TTC549 (cell line): ENCODE measurements around the gene SFXN5.

Experiments
- FAIRE-seq: peaks from 2 replicates; lab custom pipeline; 2012; peaks lifted over from hg19 to GRCh38; lab: Jason Lieb, UNC

SFXN5 gene

DNA sequence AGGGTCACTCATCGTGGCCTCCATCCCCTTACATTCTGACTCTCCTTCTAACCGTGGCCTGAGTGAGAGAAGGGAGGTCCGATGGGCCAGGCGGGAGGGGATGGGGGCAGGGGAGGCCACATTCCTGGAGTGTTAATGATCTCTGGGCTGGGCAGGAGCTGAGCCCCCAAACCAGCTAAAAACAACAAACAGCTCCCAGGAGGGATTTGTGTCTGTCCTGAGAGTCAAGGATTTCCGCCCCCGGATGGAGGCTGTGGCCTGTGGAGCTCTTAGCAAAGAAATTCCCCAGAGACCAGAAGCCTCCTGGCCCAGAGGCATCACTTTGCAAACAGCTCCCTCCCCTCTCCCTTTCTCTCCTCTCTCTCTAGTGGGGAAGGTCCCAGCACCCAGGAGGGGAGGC is 130.7 kb downstream of the SFXN5 start:
- FAIRE-seq, result no peak

DNA sequence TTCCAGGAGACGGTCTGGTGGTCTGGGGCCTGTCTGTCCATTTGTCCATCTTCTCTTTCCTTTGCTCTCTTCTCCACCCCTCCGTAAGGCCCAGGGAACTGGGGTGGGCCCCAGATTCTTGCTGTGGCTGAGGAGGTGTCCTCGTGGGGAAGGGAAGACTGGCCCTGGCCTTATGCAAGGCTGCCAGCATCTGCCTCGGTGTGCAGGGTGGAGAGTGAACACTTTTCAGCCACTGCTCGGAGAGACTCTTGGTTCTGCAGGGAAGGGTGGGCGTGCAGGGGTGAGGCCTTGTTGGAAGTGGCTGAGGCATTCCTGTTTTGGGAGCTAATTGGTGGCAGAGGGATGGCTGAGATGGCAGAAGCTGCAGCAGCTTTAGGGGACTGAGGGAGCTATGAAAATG is 131.2 kb downstream of the SFXN5 start:
- FAIRE-seq, result no peak

DNA sequence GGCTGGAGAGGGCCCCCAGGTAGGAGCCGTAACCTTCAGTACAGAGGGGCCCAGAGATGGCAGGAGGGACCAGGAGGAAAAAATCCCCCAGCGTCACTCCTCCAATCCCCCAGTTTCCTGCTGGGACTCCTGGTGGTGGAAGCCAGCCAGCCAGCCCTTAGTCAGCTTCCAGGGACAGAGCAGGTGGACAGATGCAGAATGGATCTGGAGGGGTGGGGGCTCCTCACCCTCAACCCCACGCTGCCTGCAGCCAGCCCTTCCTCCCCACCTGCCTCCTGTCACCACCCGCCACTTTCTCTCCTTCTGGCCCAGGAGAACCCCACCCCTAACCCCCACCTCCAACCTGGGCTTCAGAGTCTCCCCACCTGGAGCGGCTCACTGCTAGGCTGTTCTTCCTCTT is 133.1 kb downstream of the SFXN5 start:
- no peak for FAIRE-seq

- FAIRE-seq, result no peak
Observed at GRCh38 chr2:72937356-72937669, 134.2 kb downstream of the SFXN5 start.

DNA sequence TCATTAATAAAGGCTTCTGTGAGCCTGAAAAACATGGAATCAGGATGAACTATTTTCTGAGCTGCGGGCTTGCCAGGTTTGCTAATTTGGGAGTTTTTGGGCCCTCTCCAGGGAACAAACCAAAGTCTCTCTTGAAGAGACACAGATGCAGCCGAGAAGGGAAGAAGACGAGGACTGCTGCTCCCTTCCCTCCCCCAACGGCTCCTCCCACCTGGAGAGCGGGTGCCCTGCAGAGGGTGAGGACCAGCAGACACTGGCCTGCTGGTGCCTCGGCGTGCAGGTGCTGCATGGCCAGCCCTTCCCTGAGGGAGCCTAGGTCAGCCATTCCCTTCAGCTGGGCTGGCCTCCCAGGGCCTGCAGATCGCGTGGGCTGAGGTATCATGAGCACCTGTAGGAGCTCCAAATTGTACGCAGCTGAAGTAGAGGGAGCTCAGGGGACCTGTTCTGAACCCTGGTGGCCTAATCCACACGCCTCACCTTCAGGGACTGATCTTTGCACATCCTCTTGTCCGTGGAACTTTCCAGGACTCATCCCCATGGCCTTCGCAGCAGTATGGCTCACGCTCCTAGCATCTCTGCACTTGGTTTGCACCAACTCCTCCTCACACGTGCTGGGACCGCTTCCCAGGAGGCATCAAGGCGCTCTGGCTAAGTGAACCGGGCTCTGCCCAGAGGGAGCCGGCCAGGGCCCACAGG is 134.7 kb downstream of the SFXN5 start:
- FAIRE-seq, result no peak

DNA sequence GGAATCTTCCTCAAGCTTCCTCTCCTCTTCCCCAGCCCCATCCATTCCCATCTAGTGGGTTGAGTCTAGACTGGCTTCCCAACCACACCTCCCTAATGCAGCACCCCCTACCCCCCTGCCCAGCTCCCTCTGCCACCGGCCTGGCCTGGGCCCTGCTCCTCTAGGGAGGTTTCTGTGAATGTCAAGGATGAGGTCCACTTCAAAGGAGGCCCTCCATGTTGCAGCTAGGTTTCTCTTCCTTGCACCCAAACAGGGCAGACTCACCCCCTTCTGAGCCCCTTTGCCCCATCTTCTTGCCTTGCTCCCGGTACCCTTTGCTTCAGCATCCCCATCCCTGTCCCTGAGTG is 135.9 kb downstream of the SFXN5 start:
- FAIRE-seq, result no peak

GRCh38 chr2:72934683-72935610 is 136.6 kb downstream of the SFXN5 start:
- FAIRE-seq, result no peak

DNA sequence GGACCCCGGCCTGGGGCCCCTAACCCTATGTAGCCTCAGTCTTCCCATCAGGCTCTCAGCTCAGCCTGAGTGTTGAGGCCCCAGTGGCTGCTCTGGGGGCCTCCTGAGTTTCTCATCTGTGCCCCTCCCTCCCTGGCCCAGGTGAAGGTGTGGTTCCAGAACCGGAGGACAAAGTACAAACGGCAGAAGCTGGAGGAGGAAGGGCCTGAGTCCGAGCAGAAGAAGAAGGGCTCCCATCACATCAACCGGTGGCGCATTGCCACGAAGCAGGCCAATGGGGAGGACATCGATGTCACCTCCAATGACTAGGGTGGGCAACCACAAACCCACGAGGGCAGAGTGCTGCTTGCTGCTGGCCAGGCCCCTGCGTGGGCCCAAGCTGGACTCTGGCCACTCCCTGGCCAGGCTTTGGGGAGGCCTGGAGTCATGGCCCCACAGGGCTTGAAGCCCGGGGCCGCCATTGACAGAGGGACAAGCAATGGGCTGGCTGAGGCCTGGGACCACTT is 137.8 kb downstream of the SFXN5 start:
- no peak for FAIRE-seq

DNA sequence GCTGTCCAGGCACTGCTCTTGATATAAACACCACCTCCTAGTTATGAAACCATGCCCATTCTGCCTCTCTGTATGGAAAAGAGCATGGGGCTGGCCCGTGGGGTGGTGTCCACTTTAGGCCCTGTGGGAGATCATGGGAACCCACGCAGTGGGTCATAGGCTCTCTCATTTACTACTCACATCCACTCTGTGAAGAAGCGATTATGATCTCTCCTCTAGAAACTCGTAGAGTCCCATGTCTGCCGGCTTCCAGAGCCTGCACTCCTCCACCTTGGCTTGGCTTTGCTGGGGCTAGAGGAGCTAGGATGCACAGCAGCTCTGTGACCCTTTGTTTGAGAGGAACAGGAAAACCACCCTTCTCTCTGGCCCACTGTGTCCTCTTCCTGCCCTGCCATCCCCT is 138.3 kb downstream of the SFXN5 start:
- FAIRE-seq, result no peak

DNA sequence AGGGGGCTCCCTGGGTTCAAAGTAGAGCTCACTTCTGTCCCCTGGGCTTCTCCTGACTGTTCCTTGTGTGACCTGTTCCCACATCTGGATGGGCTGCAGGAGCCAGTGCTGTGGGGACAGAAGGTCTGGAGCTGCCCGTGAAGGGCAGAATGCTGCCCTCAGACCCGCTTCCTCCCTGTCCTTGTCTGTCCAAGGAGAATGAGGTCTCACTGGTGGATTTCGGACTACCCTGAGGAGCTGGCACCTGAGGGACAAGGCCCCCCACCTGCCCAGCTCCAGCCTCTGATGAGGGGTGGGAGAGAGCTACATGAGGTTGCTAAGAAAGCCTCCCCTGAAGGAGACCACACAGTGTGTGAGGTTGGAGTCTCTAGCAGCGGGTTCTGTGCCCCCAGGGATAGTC is 138.7 kb downstream of the SFXN5 start:
- no peak for FAIRE-seq

DNA sequence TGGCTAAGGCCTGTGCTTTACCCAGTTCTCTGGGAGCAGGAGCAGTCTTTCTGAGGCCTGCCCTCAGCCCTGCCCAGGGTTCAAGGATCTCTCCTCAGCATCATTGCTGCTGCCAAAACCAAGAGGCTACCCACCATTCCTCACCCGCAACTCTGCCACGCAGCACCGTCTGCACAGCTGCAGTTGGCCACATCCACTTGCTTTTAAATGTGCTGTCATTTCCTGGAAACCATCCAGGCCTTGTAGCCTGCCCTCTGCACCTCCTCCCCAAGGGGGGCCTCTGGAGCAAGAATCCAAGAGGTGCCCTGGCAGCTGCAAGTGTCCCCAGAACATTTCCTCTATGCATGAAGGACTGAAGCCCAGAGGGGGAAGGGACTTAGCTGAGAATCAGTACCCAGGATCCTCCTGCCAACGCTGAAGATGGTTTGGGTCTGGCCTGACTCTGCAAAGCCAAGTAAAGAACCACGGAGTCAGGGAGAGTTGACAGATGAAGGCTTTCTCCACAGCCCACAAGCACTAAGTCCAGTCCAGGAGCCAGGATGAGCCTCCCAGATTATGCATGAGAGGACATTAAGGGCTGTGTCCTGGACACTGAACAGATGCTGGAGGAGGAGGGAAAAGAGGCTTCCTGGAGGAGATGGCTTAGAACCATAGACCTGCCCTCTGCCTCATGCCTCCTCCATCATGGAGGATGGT is 139.3 kb downstream of the SFXN5 start:
- no peak for FAIRE-seq

DNA sequence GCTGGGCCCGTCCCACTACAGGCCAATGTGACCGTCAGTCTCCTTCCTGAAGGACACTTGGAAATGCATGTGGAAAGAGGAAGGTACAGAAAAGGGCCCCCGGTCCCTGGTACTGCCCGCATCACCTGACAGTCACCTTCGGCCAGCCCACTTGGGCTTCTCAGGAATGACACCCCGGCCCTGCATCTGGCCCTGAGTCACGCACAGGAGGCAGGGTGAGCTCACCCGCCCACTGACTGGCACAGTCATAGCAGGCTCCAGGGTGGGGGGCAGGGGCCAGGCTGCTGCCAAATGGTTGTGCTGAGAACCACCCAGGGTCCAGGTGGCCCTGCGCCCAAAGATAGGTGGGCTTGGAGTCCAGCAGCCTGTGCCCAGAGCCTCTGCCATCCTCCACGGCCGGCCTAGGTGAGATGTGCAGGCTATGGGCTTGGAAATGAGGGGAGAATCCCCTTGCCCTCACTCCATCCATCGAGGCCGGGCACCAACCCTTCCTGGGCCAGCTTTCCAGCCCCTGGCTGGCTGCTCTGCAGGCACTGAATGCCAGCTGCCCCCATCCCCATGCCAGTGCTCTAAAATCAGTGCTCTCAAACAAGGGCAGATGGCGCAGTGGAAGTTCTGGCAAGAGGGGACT is 140.1 kb downstream of the SFXN5 start:
- FAIRE-seq, result no peak

DNA sequence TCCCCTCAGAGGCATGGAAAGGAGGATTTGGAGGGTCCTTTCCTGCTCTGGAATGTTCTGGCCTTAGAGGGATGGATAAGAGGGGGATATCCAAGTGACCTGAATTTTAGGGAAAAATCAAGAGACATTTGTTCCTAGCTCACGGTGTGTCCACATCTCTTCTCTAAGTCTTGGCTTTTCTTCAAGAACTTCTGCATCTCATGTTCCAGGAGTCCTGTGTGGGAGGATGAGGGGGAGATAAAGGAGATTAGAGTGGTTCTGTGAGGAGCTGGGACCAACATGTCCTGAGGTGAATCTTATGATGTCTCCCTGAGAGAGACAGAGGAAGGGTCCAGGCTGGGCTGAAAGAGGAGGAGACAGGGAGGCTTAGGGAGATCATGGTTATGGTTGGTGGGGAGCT is 142.5 kb downstream of the SFXN5 start:
- FAIRE-seq, result no peak

- no peak for FAIRE-seq
Observed at GRCh38 chr2:72927619-72928550, 143.6 kb downstream of the SFXN5 start.

DNA sequence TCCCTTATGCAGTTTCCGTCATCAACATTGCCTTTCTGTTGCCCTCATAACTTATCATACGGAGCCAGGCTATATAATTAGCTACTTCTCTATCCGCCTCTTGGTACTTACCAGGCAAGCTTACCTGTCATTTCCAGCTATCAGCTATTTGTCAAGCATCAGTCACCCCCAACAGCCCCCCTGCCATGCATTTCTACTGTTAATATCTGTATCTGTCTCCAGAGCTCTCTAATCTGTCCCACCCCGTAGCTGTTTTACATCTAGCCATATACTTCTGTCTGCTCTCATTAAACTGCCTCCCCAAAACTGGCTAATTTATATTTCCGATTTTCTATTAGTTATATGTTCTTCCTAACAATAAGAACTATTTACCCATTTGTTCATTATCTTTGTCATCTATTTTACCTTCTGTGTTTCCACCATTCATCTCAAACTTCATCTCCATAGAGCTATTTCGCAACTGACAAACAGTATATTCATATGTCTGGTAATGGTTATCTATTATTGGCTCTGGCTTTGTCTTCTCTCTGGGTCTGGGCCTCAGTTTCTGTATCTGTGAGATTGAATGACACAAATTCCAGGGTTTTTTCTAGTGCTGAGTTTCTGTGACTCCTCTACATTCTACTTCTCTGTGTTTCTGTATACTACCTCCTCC is 144.6 kb downstream of the SFXN5 start:
- no peak for FAIRE-seq

DNA sequence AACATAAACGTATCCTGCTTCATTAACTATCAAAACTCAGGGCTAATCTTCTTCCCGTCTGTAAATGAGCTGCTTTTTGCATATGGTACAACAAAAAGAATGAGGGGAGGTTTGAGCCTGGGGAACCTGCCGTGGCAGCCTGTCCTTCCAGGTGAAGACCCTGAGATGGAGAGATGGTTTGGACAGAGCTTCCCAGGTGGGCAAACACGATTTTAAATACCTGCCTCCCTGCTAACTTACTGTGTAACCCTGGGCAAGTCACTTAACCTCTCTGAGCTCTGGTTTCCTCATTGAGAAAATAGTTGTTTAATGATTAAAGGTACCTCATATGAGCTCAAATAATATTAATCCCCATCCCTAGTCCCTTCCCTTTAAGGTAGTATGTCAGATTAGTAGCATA is 145.1 kb downstream of the SFXN5 start:
- FAIRE-seq, result no peak

DNA sequence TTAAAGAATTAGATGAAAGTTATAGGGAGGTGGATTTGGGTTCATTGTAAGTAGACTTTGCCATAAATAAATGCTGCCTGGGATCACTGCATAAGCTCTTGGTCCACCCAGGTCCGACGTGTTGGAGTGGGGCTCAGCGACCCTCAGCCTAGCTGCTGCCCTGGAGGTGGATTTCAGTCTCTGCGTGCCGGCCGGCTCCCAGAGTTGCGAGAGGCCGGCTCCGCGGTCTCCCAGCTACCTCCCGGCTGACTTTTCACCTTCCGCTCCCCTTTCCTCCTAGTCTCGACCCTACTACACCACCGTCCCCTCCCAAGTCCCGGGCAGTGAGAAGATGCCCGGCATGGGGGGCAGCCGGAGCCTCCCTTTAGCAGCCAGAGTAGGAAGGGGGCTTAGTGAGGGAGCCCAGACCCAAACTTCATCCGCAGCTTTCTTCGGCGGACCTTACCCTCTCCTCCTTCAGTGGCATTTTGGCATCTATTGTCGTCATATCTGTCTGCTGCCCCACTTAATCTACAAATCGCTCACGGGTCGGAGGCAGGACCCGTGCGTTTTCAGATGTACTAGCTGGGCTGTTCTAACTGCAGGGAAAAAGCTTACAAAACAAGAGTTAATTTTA is 146.1 kb downstream of the SFXN5 start:
- FAIRE-seq, result no peak

GRCh38 chr2:72924353-72925240 is 146.9 kb downstream of the SFXN5 start:
- FAIRE-seq, result no peak

DNA sequence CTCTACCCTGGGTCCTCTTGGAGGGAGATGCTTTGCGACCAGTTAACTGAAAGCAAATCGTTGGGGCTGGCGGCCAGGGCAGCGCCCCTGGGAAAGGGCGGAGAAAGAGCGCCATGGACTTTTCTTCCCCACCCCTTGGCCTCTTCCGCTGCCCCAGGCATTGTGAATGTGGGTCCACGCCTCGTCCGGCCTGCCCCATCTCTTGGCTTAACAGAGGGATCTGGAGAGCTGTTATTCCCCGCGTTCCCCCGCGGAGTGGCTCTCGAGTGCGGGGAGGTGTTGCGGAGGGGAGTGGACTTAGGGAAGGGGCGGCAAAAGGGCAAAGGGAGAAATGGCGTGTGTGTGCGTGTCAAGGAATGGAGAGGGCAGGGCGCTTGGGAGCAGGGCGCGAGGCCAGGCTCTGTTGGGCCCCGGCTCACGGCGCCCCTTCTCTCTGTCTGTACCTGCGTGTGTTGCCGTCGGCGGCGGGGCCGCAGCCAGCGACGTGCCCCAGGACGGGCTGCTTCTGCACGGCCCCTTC is 147.6 kb downstream of the SFXN5 start:
- FAIRE-seq, result no peak
